Measurements from ENCODE around the gene RAB33A.

- TF ChIP-seq, protein P1, sequence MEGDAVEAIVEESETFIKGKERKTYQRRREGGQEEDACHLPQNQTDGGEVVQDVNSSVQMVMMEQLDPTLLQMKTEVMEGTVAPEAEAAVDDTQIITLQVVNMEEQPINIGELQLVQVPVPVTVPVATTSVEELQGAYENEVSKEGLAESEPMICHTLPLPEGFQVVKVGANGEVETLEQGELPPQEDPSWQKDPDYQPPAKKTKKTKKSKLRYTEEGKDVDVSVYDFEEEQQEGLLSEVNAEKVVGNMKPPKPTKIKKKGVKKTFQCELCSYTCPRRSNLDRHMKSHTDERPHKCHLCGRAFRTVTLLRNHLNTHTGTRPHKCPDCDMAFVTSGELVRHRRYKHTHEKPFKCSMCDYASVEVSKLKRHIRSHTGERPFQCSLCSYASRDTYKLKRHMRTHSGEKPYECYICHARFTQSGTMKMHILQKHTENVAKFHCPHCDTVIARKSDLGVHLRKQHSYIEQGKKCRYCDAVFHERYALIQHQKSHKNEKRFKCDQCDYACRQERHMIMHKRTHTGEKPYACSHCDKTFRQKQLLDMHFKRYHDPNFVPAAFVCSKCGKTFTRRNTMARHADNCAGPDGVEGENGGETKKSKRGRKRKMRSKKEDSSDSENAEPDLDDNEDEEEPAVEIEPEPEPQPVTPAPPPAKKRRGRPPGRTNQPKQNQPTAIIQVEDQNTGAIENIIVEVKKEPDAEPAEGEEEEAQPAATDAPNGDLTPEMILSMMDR (IDR thresholded peaks at IDR 0.05; ENCODE audit: insufficient read depth, low read depth, low read length), result no peak
- TF ChIP-seq EZH2 (IDR thresholded peaks at IDR 0.05; ENCODE audit: insufficient read depth, low read length), result no peak
Observed at GRCh38 chrX:130171446-130172126, at the start of gene RAB33A.

Measured in astrocyte (in vitro differentiated cells and primary cell).